ENCODE results near the gene EBPL.

The EBPL gene

DNA sequence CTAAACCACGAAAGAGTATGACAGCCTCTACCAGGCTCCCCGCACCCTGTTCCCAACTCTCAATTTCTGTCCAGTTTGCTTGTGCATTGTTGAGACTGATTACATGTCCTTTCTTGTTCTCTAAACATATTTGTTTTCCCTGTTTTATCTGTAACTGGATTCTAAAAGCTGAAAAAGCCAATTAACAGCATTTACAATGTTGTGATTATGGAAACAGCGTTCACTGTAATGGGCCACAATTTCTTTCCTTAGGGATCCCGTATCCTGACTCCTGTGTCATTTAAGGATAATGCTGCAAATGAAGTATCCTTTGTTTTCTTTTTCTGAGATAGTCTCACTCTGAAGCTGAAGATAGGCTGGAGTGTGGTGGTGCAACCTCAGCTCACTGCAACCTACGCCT is 20.5 kb downstream of the EBPL start:
- no peak for DNase-seq

DNA sequence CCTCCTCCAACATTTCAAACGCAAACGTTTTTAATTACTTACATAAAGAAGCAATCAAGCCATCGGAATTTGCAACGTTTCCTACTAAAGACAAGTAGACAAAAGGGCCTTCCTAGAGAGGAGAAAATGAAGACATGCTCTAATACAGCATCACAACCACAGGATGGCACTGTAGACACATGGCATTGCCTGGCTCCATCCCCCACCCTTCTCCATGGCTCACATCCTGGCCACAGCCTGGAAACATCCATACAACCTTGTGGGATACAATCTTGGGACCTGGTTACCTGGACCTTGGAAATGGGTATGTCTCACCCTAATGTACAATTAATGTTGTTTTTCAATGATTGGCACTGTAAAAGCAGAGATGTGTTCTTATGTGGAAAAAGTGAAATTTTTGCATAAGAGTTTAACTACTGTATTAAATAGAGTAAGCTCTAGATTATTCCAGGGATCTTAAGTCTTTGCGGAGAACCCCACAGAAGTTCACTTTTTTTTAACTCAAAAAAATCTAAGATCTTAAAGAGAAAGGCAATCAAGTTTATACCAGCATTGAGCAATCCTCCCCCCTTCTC is 21.5 kb downstream of the EBPL start:
- DNase-seq = peak; percentile 42

DNA sequence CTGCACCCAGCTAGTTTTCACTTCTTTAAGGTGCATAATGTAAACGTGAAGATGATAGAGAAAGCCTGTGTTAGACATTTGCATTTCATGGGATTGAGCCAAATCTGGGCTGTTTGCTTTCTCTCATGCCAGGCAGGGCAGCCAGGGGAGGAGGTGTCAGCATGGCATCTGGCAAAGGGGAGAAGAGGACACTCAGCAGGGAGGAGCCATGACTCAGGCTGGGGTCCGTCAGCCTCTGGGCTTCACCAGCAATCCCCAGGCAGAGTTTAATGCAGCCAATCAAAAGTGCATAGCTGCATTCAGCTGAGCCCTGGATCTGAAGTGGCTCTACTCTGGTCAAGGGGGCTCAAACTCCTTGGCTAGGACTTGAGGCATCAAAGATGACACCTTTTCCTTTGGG is 23.5 kb downstream of the EBPL start:
- no peak for DNase-seq

DNA sequence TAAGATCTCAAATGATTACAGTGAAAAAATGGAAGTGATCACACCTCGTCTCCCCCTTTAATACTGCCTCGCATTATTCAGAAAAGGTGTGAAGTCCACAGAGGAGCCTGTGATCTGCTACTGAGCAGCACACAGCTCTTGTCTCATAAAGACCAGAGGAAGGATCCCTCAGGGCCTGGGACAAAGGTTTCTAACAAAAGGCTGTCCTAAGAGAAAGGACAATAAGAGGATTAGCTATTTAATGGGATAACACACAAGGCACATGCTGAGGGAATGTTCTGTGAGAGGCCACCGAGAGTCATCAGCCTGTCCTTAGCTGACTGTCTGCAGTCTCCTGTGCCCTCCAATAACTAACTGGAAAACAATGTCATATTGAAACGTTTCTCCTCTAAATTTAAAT is 26.7 kb downstream of the EBPL start:
- no peak for DNase-seq

DNA sequence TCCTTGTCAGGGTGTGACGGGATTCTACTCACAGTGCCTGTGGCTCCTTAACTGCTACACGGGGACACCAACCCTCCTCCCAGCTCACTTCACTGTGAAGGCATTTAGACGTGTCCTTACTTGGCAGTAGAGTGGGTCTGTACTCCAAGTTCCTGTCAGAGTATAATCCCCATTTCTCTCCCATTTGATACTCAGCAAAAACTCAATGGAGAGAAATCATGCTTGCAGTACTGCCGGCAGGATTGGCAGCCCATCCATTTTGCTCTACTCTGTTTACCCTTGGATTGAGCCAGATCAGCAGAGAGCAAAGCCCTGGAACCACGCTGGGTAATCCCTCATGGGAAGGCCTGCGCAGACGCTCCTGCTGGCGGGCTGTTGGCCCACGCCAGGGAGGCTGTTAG is 34.0 kb downstream of the EBPL start:
- DNase-seq = no peak

DNA sequence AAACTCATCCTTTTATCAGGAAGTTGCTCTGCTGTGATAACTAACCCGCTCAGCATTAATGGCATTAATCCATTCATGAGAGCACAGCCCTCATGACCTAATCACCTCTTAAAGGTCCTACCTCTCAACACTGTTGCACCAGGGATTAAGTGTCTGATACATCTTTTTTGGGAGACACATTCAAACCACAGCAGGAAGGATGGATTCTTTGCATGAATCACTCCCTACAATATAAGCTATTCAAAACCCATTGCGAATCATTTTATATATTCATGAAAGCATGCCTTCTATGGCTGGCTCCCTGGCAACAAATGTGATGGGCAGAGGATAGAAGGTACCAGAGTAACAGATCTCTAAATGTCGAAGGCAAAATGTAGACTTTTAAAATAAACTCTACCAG is 35.4 kb downstream of the EBPL start:
- no peak for DNase-seq

DNA sequence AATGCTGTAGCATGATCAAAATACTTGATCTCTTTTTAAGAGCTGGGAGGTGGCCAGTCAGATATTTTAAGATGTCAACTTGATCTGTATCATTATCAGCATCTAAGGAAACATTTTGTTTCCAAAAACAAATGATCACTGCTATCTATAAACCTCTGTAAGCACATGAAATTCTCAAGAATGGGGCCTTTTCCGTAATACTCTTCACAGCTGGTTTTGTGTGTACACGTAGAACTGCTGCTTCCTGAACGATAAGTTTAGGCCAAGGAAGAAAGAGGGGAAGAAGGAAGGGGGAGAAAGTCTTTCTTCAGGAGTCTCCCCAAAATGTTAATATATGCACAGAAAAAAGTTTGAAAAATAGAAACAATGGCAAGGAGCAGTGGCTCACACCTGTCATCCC is 37.3 kb downstream of the EBPL start:
- no peak for DNase-seq

DNA sequence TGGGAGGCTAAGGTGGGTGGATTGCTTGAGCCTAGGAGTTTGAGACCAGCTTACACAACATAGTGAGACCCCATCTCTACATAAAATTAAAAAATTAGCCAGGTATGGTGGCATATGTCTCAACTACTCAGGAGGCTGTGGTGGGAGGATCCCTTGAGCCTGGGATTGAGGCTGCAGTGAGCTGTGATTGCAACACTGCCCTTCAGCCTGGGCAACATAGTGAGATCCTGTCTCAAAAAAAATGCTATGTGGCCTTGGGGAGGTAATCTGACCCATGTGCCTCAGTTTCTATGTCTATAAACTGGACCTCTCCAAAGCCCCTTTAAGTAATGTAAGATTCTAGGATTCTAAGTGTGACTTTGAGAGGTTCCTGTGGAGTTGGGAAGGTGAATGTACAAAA is 37.8 kb downstream of the EBPL start:
- no peak for DNase-seq

DNA sequence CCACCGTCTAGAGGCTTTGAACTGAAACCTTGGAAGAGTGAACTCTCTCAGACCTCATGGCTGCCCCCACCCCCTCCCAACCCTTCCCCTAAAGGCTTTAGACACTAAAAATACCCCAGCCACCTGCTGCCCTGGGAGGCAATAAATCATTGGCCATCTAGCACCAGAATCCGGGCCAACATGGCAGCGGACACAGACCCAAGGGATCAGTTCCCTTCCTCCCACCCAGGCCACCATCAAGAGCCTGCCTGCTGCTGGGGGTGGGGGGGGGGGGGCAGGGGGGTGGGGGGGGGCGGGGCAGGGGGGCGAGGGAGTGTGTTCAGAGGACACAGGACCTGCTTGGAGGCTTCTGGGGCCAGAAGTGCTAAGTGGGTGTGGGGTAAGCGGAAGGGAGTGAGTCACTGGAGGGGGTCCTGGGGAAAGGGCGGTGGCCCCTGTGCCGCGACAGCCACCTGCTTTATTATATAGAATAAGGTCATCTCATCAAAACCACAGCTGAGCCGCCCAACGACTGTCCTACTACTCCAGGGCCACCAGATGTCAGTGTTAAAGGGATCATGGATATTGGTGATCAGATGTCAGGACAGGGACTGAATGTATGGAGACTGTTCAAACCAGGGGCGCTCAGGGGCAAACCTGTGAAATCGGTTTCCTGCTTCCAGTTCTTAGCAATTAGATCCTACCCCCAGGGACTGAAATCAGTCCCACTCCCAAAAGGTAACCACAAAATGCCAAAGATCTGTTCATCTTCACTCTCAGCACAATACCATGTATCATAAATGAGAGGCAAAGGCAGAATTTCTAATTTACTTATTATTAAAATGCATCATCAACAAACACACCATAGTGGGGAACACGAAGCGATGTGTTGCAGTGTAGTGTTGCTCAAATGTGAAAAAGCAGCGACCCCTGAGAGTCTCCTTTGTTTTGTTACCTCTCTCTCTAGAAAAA is 38.7 kb downstream of the EBPL start:
- DNase-seq = no peak

DNA sequence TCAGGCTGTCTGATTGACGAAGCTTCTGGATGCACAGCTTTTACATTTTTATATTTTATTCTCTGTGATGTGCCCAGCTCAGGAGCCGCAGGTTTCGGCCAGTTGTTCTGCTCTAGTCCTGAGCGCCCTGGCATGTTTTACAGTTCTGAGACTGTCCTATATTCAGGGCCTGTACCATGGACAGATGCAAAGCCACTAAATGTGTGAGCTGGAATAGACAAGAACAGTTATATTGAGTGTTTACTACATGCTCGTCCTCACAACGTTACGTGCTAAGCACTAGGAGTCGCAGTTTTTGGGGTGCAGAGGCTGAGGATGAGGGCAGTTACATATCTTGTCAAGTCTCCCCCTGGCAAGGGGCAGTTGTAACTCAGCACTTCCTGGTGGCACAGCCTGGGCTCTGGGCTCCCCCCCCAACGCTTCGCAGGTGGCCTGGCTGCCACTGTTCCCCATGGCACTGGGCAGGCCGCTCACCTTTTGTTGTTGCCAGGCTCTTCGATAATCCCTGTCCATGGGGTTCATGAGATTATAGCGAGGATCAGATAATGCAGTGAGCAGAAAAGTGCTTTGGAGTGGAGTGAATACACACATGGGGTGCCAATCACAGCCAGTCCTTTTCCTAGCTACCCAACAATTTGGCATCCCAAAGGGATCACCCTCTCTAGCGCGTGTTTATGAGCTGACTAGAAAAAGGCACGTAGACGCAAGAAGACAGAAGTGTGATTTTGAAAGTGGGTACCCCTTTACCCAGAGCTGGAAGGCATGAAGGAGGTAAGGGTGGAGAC is 39.5 kb downstream of the EBPL start:
- no peak for DNase-seq

DNA sequence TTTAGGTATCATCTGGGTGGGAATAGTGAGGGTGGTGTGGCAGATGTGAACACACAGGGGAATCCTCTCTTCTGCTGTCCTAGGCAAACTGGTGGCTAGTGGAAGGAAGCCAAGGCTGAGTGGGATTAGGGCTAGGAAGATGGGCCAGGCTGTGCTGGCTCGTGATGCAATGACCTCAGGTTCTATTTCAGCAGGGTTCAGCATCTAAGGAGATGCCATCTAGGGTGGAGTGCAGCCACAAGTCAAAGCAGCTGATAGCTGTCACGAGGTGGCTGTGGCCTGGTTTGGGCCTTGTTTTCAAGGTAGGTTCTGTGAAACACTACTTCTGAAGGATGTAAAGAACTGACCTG is 41.3 kb downstream of the EBPL start:
- no peak for DNase-seq

DNA sequence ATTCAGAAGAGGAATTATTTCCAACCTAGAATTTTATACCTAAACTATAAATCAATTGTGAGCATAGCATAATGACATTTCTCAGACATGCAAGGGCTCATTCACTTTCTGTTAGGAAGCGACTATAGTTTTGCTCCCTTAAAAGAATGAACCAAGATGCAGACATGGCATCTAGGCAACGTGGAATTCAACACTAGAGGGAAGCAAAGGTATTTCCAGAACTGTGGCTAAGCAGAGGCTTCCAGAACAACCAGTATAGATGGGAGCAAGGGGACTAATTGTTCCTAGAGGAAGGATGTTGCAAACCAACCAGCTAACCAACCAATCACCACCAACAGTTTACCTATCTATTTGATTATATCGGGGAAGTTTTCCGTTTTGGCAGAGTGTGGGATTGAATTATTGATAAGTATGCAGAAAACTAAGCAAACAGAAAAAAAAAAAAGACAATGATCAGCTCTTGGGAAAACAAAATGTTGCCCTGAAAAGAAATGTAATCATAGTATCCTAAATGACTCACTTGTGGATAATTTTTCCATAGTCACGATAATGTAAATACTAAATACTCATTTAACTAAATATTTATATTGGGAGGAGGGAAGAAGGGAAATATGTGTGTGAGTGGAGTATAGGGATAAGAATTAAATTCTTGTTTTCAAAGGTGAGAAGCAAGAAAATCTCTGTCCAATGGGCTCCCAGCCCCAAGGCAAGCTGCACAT is 41.9 kb downstream of the EBPL start:
- no peak for DNase-seq

DNA sequence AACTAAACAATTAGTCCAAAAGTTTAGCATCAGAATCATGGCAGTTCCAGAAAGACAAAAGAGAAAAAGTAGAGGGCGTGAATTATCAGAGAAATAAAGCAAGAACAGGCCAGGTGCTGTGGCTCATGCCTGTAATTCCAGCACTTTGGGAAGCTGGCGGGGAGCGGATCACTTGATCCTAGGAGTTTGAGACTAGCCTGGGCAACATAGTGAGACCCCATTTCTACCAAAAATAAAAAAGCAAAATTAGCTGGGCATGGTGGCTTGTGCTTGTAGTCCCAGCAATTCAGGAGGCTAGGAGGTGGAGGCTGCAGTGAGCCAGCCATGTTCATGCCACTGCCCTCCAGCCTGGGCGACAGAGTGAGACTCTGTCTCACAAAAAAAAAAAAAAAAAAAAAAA is 44.6 kb downstream of the EBPL start:
- DNase-seq = no peak

DNA sequence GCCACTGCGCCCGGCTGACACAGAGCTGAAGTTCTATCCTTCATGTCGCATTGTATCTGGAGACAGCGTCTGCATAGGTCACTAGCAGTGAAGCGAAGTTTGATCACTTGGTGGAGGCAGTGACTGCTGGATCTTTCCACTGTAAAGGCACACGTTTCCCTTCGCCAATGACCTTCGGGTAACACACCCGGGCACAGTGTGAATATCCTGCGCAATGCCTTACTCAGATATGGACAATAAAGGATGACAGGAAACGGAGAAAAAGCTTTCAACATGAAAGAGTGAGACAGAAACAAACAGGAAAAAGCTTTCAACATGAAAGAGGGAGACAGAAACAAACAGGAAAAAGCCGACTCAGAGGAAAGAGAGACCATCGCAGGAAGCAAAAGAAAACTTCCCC is 45.8 kb downstream of the EBPL start:
- DNase-seq = no peak

DNA sequence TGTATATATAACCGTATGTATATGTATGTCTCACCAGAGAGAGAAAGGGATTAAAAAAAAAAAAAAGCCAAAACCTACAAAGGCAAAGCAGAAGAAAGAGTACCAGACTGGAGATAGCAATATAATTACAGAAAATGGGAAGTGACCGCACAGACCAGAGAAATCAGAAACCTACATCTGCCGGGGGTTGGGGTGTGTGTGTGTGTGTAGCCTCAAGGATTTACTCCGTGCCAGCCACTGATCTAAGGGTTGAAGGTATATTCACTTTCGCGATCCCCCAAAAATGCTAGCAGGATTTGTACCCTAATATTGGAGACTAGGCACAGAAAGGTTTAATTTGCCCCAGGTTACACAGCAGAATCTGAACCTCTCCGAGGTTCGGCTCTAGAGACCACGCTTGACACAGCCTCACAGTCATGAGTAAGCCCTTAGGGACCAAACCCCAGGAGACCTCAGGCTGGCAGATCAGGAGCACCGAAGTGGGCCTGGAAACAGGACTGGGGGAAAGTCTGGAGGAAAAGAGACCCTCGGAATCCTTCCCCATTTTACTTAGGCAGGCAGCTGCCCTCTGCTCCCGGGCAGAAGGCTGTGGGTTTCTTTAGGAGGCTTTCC is 48.1 kb downstream of the EBPL start:
- no peak for DNase-seq

DNA sequence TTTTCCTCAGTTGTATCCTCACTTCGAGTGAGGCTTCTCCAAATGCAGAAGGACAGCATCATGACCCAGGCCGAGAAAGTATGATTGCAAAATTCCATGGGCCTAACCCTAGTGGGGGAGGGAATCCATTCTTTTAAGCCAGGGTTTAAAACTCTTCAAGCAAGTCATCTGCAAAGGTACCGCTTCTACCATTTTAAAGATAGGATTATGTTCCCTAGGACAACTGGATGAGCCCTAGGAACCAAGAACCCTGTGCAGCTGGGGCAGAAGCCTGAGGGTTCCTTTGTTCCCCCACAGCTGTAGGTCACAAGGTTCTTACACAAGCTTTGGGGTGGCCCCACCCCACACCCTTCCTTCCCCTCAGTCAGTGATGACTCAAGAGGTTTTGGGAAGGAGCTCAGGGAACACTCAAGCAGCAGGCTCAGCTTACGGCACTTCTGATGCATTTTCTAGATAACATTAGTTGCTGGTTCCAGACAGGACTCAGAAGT is 49.4 kb downstream of the EBPL start:
- peak; percentile 42 for DNase-seq

DNA sequence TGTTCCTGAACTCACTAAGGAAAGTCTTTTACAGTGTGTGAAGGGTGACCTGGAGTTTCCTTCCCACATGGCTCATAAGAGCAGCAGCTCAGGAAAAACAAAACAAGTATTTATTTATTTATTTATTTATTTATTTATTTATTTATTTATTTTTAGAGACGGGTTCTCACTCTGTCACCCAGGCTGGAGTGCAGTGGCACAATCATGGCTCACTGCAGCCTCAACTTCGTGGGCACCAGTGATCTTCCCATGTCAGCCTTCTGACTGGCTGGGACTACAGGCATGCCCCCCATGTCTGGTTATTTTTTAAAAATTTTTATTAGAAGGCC is 52.6 kb downstream of the EBPL start:
- DNase-seq = no peak

DNA sequence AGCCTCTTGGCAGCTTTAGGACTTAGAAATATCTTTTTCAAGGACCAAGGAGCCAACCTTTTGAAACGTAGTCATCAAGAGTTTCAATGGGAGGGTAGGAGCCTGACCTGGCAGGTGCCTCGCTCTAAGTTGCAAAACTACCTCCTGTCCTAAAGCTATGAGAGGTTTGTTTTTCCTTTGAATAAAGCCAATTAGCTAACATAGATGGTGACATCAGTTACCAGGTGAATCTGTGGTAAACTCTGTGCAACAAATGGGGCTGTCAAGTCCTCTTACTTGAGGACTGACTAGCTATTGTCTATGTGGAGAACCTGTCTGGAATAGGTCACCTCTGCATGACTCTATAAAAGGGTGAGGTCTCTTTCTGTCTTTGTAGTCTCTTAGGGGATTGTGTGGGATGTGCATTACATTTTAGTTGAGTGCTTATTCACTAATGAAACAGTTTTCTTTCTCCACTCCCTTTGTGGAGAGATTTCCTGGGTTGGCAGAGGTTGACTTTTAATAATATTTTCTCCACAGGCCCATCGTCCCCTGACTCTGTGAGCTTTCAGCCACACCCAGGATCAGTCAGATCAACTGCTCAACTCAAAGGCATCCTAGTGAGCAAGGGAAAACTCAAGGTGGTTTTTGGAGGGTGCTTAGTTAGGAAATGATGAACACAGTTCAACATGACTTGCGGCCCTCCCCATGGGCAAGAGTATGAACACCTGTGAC is 53.1 kb downstream of the EBPL start:
- DNase-seq = no peak

DNA sequence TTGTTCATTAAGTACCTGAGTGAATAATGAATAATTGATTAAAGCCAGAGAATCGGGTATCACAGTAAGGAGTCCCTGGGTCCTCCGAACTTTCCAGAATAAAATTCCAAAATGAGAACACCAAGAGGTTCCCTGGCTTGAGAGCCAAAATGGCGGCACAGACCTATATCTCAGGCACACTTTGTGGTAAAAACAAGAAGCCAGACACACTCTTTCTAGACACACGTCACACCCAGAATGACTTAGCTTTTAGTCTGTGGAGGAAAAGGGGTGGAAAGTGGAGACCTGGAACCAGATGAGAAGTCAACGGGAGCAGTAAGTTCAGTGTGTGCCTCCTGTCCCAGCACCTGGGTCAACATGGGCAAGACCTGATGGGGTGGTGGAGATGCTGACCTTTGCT is 54.6 kb downstream of the EBPL start:
- no peak for DNase-seq

DNA sequence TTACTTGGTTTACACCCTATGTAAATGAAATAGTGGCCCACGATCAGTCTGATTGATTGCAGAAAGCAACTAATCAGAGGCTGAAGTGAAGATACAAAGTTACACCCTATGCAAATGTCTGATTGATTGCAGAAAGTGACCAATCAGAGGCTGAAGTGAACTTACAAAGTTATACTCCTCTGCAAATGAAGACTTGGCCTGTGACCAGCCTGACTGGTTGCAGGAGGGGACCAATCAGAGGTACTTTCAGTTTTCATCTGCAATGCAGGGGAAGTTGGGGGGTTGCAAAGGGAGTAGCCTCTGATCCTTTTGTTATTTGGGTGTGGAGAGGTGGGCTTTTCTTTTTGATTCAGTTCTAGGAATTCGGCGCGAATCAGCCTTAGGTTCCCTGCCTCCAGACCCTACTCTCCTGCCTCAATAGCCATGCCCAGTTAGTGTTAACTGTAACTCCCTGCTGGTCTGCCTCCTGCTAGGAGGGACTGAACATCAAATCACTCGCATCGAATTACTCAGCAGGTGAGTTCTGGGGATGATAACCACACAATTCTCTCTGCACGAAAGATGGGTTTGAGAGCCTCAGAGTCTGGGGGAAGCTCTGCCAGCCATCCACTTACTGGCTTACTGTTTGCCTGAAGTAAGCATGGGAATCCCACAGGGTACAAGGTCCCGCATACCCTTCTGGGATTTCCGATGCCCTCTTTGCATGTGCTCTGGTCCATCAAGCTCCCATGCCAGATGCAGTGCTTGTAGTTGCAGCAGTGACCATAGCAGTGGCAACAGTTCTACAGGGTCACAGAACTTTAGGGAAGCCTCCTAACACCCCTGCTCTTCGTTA is 55.5 kb downstream of the EBPL start:
- no peak for DNase-seq

DNA sequence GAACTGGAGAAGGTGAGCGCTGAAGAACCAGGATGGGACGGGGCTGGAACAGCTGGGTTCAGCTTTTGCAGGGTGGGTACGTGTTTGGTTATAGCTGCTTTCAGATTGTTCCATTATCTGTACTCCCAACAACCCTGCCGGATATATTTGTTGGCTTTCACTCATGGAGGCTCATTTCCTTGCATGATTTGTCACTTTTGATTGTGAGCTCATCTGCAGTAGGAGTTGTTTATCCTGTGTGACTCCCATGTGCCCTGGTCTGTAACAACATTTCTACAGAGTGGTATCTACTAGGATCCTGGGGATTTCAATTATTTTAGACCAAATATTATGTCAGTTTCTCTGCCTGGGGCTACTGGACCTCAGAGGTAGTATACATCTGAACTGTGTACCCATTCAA is 57.6 kb downstream of the EBPL start:
- no peak for DNase-seq

Data from amniotic stem cell (primary cell).